NCI-H510A (cell line): ENCODE measurements around the gene HIP1R.
A peak's percentile ranks its signal among the peaks of the same experiment; 100 is the strongest.
"Not testable (repeated sequence)": the region's sequence is repeated elsewhere in the genome, so short reads cannot be mapped to it uniquely, and the experiment has no call there.

Experiments used
- DNase-seq: peaks from one replicate; lab custom pipeline; 2025; lab: John Stamatoyannopoulos, UW

The HIP1R gene, protein sequence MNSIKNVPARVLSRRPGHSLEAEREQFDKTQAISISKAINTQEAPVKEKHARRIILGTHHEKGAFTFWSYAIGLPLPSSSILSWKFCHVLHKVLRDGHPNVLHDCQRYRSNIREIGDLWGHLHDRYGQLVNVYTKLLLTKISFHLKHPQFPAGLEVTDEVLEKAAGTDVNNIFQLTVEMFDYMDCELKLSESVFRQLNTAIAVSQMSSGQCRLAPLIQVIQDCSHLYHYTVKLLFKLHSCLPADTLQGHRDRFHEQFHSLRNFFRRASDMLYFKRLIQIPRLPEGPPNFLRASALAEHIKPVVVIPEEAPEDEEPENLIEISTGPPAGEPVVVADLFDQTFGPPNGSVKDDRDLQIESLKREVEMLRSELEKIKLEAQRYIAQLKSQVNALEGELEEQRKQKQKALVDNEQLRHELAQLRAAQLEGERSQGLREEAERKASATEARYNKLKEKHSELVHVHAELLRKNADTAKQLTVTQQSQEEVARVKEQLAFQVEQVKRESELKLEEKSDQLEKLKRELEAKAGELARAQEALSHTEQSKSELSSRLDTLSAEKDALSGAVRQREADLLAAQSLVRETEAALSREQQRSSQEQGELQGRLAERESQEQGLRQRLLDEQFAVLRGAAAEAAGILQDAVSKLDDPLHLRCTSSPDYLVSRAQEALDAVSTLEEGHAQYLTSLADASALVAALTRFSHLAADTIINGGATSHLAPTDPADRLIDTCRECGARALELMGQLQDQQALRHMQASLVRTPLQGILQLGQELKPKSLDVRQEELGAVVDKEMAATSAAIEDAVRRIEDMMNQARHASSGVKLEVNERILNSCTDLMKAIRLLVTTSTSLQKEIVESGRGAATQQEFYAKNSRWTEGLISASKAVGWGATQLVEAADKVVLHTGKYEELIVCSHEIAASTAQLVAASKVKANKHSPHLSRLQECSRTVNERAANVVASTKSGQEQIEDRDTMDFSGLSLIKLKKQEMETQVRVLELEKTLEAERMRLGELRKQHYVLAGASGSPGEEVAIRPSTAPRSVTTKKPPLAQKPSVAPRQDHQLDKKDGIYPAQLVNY

DNA sequence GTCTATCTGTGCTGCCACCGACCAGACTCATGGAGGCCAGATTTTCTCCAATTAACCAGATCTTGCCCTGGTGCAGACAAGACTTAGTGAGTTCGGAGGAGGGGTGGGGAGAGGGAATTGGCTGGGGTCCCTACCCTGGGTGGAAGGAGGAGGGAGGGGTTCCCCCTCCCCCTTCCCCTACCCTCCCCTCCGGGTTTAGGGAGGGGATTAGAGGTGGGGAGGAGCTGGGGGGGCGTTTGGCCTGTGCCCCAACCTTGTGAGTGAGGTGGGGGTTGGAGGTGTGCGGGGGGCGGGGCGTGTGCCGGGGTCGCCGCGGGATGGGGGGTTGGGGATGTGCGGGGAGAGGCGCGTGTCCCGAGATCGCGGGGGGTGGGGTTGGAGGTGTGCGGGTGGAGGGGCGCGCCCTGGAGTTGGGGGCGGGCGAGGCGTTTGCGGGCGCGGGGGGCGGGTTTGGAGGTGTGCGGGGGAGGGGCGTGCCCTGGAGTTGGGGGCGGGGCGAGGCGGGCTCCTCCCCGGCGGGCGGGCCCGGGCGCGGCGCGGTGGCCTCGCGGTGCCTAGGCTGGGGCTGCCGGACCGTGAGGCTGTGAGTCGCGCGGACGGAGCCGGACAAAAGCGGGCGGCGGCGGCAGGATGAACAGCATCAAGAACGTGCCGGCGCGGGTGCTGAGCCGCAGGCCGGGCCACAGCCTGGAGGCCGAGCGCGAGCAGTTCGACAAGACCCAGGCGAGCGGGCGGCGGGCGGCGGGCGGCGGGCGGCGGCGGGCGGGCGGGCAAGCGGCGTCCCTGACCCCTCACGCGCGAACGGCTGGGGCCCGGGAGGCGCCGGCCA, at the start of gene HIP1R:
TSS of gene HIP1R (plus strand) at position 537 of the 829 bp plus-strand sequence. CDS start at position 631, 94 bp downstream.
- DNase-seq = peak; percentile 56

DNA sequence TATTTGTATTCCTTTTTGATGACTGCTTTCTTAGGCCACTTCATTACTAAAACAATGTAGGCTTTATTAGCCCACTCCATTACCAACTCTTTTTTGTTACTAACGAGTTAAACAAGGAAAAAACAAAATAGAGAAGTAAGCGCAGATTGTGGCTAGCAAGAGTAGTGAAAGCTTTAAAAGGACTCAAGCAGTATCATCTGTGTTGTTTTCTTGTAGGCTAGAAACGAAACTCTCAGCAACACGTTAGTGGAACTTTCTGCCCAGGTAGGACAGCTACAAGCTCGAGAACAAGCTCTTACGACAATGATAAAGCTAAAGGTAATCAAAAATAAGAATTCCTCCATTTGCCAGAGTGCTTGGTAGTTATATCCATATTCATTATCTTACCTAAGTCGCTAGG, 49.8 kb upstream of the HIP1R start:
- no peak for DNase-seq

DNA sequence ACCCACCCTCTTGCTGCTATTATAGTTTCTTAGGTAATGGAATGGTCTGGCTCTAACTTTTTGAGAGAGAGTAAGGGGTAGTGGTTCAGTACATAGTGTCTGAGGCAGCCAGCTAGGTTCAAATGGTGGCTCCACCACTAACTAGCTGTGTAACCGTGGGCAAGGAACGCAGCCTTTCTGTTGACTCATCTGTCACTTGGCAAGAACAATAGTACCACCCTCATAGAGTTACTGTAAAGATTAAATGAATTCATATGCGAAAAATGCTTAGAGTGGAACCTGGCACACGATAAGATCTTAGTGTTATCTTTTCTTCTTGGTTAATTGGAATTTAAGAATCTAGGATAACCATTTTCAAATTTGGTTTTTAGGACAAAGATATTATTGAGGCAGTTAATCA, 46.9 kb upstream of the HIP1R start:
- no peak for DNase-seq

DNA sequence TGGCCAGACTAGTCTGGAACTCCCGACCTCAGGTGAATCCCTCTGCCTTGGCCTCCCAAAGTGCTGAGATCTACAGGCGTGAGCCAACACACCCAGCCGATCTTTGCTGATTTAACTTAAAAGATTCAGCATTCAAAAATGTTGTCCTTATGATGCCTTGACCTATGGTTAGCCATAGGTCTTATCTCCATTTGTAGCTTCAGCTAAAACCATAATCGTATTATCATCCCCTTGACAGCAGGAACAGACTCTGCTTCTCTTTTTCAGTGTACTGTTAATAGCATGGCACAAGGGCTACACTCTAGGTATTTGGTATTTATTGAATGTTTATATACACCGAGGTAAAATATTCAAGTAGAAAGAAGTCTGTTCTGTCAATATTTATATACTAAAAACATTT, 45.6 kb upstream of the HIP1R start:
- DNase-seq = no peak

DNA sequence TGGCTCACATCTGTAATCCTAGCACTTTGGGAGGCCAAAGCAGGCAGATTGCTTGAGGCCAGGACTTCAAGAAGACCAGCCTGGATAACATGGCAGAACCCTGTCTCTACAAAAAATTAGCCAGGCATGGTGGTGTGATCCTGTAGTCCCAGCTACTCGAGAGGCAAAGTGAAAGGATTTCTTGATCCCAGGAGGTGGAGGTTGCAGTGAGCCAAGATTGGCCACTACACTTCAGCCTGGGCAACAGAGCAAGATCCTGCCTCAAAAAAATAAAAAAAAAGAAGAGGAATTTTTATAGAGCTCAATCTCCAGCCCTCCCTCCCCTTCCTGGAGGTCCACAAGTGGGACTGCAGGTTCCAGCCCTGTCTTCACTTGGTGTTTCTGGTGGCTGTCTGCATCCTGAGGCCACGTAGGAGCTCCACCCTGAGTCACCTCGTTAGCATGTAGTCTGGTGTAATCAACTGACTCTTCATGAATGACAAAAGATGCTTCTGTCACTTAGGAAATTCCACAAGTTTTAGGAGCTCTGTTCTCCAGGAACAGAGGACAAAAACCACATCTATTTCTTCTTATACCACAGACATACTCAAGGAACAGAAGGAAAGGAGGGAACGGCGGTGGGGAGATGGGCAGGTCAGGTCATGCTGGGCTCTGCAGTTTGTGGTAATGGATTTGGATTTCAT, 44.7 kb upstream of the HIP1R start:
- DNase-seq = no peak

DNA sequence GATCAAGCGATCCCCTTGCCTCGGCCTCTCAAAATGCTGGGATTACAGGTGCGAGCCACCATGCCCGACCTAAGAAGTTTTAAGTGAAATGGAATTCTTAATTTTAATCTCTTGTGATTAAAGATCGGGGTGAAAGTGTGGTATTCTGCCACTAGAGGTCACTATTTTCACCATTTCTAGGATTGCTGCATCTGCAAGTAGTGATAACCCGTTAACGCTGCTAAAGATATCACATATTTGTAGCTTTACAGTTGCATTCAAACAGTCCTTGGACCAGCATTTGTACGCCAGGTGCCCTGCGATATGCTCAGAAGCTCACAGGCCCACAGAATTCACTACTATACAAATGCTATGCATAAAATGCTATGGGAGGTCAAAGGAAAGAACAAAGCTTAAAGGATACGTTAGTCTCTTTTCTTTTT, 41.6 kb upstream of the HIP1R start:
- DNase-seq = peak; percentile 8

DNA sequence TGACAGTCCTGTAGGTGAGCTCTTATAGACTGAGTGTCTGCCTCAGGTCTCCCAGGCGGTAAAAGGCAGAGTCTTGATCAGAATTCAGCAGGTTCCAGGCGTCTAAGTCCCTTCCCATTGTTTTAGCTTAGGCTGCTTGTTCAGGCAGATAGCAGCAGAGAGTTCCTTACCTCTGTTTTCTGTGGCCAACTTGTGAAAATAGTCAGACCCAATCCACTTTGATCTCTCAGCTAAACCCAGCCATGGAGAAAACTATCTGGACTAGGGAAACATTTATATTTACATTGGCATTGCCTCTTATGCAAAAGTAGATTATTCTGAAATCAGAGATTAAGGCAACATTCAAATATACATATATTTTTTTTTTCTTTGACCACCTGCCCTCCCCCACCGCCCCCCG, 39.5 kb upstream of the HIP1R start:
- no peak for DNase-seq

DNA sequence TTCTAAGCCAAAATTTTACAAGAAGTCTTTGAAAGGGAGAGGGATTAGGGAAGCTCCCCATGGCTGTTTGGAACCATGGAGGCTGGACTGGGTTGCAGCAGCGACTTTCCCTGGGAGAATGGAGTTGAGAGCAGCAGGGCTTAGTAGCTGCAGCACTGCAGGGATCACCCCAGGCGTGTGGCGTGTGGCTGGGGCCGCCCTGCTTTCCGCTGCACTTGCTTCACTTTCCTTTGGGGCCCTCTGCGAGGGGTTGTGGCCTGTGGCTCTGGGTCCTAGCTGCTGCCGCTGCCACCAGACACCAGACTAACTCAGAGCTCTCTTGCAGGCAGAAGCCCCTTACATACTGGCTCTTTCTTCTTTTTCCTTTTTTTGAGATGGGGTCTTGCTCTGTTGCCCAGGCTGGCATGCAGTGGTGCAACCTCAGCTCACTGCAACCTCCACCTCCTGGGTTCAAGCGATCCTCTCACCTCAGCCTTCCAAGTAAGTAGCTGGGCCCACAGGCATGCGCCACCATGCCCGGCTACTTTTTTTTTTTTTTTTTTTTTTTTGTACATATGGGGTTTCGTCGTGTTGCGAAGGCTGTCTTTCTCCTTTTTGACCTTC, 35.5 kb upstream of the HIP1R start:
- DNase-seq = no peak

DNA sequence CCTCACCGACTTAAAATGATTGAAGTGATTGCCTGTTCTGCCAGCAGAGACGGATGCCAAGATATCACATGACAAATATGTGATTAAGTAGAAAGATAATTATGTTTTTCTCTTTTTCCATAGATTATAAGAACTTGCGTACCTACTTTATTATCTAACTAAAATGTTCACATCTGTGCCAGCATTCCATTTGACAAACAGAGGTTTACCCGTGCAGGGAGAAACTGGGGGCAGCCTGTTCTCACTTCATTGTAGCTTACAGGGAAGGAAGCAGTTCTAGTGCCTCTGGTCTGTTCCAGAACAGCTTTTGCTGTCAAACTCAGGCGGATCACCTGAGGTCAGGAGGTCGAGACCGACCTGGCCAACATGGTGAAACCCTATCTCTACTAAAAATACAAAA, 31.3 kb upstream of the HIP1R start:
- DNase-seq = no peak

DNA sequence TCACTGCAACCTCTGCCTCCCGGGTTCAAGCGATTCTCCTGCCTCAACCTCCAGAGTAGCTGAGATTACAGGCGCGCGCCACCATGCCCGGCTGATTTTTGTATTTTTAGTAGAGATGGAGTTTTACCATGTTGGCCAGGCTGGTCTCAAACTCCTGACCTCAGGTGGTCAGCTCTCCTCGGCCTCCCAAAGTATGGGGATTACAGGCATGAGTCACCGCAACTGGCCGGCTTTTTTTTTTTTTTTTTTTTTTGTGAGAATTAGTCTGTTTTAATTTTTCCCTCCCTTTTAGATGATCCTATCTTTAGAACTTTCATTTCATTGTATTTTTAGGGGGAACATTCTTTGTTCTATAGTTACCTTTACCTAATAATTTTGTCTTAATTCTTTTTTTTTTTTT, 30.3 kb upstream of the HIP1R start:
- not testable (repeated sequence) for DNase-seq

DNA sequence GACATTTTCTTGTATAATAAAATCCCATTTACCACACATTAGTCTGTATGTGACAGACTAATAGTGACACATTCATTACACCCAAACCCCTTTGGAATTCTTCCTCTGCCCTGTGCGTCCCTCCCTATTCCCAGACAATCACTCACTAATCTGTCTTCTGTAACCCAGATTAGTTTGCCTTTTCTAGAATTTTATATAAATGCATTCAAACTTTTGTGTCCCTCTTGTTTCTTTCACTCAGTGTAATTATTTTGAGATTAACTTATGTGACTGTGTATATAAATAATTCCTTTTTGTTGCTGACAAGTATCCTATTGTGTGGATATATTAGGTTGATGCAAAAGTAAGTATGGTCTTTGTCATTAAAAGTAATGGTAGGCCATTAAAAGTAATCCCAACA, 27.6 kb upstream of the HIP1R start:
- no peak for DNase-seq

DNA sequence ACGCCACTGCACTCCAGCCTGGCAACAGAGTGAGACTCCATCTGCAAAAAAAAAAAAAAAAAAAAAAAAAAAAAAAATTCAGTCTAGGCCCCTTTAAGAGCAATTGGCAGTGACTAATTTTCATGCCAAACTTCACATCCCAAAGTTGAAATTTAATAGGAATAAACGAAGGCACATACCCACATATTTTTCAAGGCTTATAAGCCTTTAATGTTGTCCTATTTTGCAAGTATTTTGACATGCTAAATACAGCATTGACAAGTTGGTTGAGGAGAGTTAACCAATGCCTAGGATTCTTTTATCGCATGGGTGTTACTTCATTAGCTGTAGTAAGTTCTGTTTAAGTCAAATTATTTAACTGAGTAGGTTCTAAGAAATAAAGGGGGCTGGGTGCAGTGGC, 23.5 kb upstream of the HIP1R start:
- DNase-seq = no peak

DNA sequence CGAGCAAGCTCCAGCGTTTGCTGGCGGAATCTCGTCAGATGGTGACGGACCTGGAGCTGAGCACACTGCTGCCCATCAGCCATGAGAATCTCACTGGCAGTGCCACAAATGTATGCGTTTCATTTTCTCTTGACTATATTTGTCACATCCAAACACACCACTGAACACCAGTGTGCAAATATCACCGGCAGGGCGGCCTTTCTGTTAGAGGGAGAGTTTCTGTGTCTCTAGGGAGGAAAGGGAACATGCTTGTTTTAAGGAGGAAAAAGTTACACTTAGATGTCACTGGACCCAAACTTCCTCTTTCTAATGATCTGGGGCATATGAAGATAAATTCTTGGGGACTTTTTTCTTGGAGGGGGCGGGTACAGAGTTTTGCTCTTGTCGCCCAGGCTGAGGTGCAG, 21.9 kb upstream of the HIP1R start:
- DNase-seq = no peak

DNA sequence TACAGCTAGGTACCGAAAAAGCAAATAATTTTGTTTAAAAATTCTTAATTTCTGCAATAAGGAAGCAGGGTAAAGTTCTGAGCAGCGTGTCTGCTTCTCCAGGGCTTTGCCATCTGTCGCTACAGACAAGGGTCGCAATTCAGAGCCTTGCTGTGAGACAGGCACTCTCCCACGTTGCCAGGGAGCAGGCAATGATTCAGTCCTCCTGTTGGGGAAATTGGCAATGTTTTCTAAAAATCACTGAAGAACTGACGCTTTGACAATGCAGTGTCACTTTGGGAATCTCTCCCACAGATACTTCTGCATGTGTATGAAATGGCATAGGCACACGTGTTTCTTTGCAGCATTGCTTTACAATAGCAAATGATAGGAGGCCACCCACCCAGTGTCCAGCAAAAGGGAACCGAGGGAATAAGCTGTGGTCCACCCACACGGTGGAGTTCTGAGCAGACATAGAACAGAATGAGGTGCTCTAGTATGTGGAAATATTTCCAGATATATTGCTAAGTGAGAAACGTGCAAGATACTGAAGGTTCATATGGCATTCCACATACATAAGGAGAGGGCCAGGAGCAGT, 16.0 kb upstream of the HIP1R start:
- DNase-seq = no peak

DNA sequence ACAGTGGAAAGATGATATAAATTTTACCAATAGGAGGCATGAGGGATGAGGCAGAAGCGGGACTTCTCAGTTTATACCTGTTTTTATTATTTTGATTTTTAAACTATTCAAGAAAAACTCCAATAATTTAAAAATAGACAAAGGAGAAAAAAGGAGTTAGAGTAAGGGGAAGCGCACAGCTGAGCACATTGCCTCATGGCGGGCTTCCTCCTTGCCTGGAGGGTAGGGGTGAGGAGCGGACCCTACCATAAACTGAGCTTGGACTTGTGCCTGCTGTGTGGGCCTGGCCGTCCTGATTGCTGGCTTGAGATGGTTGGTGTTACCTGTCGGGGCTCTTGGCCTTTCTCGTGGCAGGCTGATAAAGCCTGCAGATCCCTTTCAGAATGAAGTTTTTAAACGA, 15.1 kb upstream of the HIP1R start:
- DNase-seq = no peak

DNA sequence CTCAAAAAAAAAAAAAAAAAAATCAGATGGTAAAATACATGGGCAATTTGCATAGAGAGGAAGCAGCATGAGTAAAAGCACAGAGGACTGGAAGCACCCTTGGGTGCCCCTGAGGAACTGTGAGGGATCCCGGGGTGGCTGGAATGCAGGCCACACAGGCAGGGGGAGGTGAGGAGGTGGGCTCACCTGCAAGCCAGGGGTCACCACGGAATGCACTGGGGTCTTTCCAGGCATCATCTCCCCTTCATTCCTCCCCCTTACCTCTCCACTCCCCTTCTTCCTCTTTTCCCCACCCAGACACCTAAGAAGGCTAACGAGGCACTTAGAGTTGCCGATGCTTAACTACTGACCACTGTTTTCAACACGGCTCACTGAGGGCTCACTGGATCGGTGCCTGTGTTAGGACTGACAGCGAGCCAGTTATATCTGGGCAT, 14.4 kb upstream of the HIP1R start:
- no peak for DNase-seq

DNA sequence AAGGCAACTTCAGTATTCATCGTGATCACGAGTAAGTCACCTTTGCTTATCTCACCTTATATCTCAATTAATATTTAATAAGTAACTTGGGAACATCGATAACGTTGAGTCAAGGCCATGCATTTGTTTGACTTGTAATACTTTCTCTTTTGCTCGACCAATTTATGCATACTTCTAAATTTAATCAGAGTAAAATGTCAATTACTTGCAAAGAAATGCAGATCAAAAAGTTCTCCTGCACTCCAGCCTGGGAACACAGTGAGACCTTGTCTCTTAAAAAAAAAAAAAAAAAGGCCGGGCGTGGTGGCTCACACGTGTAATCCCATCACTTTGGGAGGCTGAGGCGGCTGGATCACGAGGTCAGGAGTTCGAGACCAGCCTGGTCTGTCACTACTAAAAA, 11.8 kb upstream of the HIP1R start:
- DNase-seq = no peak

DNA sequence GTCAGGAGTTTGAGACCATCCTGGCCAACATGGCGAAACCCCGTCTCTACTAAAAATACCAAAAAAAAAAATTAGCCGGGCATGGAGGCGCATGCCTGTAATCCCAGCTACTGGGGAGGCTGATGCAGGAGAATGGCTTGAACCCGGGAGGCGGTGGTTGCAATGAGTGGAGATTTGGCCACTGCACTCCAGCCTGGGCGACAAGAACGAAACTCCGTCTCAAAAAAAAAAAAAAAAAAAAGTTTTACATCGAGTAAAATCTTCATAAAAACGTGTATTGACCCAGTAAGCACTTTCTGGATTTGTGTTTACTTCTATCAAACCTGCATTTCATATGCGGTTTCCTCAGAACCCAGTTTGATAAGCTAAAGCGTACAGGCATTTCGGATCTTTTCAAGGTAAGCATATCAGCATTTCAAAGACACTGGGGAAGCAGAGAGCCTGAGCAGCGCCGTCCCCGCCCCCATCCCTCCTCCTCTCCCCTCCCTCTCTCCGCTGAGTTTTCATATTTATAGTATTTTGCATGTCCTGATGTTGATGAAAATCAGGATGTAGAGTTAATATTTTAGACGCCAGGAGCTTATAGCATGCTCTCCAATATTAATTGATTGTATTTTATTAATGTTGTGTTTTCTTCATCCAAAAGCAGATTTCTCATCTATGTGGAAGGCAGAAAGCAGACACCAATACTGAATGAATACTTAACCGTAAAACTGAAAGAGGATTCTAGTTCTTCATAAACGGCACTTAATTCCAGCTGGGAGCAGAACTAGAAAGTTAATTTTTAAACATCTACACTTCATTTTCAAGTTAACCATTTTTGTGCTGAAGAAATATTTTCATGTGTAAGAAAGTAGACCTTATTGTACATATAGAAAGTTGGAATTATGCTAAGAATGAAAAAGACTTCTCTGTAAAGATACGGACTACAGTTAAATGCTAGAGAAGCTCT, 9.2 kb upstream of the HIP1R start:
- DNase-seq = no peak

DNA sequence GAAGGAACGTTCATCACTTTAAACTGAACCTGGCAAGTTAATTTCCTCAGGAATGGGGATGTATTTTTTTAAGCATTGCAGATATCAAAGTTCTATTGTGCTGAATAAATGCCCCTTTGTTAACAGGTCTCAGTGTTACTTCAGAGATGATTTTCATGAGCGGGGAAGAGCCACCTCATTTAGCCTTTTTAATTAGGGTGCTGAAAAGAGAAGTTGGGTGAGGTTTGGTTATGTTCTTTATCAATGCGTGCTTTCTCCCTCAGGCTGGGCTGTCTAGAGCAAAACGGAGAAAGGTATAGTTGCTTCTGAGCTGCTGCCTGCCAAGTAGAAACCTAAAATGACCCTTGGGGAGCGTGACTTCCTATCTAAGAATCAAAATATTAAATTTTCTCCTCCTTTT, 8.0 kb upstream of the HIP1R start:
- no peak for DNase-seq
